HG02610 (cell line): Measurements from ENCODE around the gene TMEM238L.

Experiments used
- ATAC-seq: cut with Tn5 transposase; IDR thresholded peaks from one replicate; pipeline ENCODE4 v1.9.1; 2021; ENCODE audit warnings: mild to moderate bottlenecking, moderate library complexity; ENCODE audit not compliant: unreplicated experiment

Gene TMEM238L

GRCh38 chr17:10805911-10806310 is 2.0 kb upstream of the TMEM238L start:
- ATAC-seq, result no peak

- ATAC-seq, result no peak
Measured at GRCh38 chr17:10804546-10804945, 647 bp upstream of the TMEM238L start.

- no peak for ATAC-seq
Measured at GRCh38 chr17:10803350-10803749, 549 bp downstream of the TMEM238L start.

- ATAC-seq, result no peak
Measured at GRCh38 chr17:10802496-10803284, 1.2 kb downstream of the TMEM238L start.

GRCh38 chr17:10799407-10799806 is 4.5 kb downstream of the TMEM238L start:
- no peak for ATAC-seq

GRCh38 chr17:10798910-10799309 is 5.0 kb downstream of the TMEM238L start:
- no peak for ATAC-seq

- no peak for ATAC-seq
Measured at GRCh38 chr17:10798332-10798749, 5.6 kb downstream of the TMEM238L start.

GRCh38 chr17:10797476-10798328 is 6.2 kb downstream of the TMEM238L start:
- no peak for ATAC-seq

GRCh38 chr17:10793816-10794215 is 10.1 kb downstream of the TMEM238L start:
- no peak for ATAC-seq

- ATAC-seq, result no peak
Measured at GRCh38 chr17:10793256-10793655, 10.6 kb downstream of the TMEM238L start.

- ATAC-seq, result no peak
Measured at GRCh38 chr17:10792151-10792550, 11.7 kb downstream of the TMEM238L start.

- ATAC-seq, result no peak
Measured at GRCh38 chr17:10790491-10791401, 13.2 kb downstream of the TMEM238L start.

GRCh38 chr17:10789694-10790271 is 14.1 kb downstream of the TMEM238L start:
- no peak for ATAC-seq

GRCh38 chr17:10787306-10788045 is 16.4 kb downstream of the TMEM238L start:
- ATAC-seq, result no peak

GRCh38 chr17:10785295-10785694 is 18.6 kb downstream of the TMEM238L start:
- ATAC-seq, result no peak

GRCh38 chr17:10779609-10780008 is 24.3 kb downstream of the TMEM238L start:
- no peak for ATAC-seq

GRCh38 chr17:10777890-10778289 is 26.0 kb downstream of the TMEM238L start:
- ATAC-seq, result no peak

- no peak for ATAC-seq
Measured at GRCh38 chr17:10777131-10777807, 26.6 kb downstream of the TMEM238L start.

GRCh38 chr17:10776381-10776780 is 27.5 kb downstream of the TMEM238L start:
- no peak for ATAC-seq
